Measurements from ENCODE around the gene PLCD1. TPM values are rescaled to one million over a fixed set of nuclear protein-coding genes. Genes with fewer than 3 reads are reported as not detected.

PLCD1 gene
- polyA plus RNA-seq, 1 of the 3 experiments (the other 2 are of a cell fraction), result 20.2 TPM

DNA sequence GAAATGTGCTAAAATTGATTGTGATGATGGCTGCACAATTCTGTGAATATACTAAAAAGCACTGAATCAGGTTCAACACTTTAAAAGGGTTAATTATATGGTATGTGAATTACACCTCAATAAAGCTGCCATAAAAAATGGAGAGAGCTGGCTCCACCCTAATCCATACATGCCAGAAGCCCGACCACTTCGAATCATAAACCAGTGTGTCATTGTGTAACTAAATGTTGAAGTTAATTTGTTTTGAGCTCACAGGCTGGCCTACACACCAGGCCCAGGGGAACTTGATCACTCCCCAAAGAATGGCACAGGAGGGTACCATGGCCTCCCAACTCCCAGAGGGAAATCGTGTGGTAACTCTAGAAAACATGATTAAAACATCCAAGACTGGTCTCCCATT is 14.0 kb downstream of the PLCD1 start:
- peaks cover 8% of the 10 kb centered on the region for H3F3A ChIP-seq (replicated peaks; ENCODE audit: insufficient read depth)
- no peak overlapping the region for H3K4me3 ChIP-seq (ENCODE audit: low read depth in 2 of 2, low read length in 1 of 2)
- no peak for DNase-seq
- no peaks in the 10 kb centered on the region for H3K9me3 ChIP-seq
- POLR2A ChIA-PET, result no interaction called here
- no peaks in the 10 kb centered on the region for H4K20me1 ChIP-seq (ENCODE audit: insufficient read depth)
- H3K9me2 ChIP-seq, result no peaks in the 10 kb centered on the region
- H3K9ac ChIP-seq, result no peak overlapping the region
- CTCF ChIA-PET, result interaction anchor here (0.8 to 5.3 kb wide), 3 partner anchors 11 to 160 kb away, joined by 3 to 27 read pairs (median 3); no protein-coding TSS in a partner anchor
- H3K27ac ChIP-seq (ENCODE audit: low read depth in 2 of 2, low read length in 1 of 2), result no peak overlapping the region
- WGBS (ENCODE audit: low lambda C conversion rate), result 81% methylated on average over 3 of the region's 3 CpGs
- TF ChIP-seq SMC3 (IDR thresholded peaks at IDR 0.05; ENCODE audit: low read depth, low read length) (no peak), USF2 (IDR thresholded peaks at IDR 0.05; ENCODE audit: borderline replicate concordance, low read depth, low read length) (no peak), EP300 (IDR thresholded peaks at IDR 0.05; ENCODE audit: borderline replicate concordance in 1 of 2, low read depth in 1 of 2, low read length in 1 of 2) (no peak), FOXJ3 (CRISPR knock-in tag; IDR thresholded peaks at IDR 0.05) (no peak), CTCF (IDR thresholded peaks at IDR 0.05) (no peak), GABPA (IDR thresholded peaks at IDR 0.05; ENCODE audit: low read depth) (no peak), TAF1 (IDR thresholded peaks at IDR 0.05; ENCODE audit: borderline replicate concordance, low read depth, low read length) (no peak), GATA2 (CRISPR knock-in tag; IDR thresholded peaks at IDR 0.05) (no peak), YY1 (IDR thresholded peaks at IDR 0.05; ENCODE audit: low read depth) (no peak), CHD2 (IDR thresholded peaks at IDR 0.05; ENCODE audit: low read length, partially characterized antibody) (no peak), TEAD4 (IDR thresholded peaks at IDR 0.05; ENCODE audit: borderline replicate concordance, insufficient read depth) (no peak), FOXM1 (IDR thresholded peaks at IDR 0.05; ENCODE audit: low read depth) (no peak), SIN3A (IDR thresholded peaks at IDR 0.05; ENCODE audit: borderline replicate concordance, low read depth, low read length) (no peak), TCF12 (IDR thresholded peaks at IDR 0.05) (no peak)
- TF ChIP-seq, protein P1, sequence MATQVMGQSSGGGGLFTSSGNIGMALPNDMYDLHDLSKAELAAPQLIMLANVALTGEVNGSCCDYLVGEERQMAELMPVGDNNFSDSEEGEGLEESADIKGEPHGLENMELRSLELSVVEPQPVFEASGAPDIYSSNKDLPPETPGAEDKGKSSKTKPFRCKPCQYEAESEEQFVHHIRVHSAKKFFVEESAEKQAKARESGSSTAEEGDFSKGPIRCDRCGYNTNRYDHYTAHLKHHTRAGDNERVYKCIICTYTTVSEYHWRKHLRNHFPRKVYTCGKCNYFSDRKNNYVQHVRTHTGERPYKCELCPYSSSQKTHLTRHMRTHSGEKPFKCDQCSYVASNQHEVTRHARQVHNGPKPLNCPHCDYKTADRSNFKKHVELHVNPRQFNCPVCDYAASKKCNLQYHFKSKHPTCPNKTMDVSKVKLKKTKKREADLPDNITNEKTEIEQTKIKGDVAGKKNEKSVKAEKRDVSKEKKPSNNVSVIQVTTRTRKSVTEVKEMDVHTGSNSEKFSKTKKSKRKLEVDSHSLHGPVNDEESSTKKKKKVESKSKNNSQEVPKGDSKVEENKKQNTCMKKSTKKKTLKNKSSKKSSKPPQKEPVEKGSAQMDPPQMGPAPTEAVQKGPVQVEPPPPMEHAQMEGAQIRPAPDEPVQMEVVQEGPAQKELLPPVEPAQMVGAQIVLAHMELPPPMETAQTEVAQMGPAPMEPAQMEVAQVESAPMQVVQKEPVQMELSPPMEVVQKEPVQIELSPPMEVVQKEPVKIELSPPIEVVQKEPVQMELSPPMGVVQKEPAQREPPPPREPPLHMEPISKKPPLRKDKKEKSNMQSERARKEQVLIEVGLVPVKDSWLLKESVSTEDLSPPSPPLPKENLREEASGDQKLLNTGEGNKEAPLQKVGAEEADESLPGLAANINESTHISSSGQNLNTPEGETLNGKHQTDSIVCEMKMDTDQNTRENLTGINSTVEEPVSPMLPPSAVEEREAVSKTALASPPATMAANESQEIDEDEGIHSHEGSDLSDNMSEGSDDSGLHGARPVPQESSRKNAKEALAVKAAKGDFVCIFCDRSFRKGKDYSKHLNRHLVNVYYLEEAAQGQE (IDR thresholded peaks at IDR 0.05; ENCODE audit: low read depth, low read length), result no peak
- TF ChIP-seq, protein P2, sequence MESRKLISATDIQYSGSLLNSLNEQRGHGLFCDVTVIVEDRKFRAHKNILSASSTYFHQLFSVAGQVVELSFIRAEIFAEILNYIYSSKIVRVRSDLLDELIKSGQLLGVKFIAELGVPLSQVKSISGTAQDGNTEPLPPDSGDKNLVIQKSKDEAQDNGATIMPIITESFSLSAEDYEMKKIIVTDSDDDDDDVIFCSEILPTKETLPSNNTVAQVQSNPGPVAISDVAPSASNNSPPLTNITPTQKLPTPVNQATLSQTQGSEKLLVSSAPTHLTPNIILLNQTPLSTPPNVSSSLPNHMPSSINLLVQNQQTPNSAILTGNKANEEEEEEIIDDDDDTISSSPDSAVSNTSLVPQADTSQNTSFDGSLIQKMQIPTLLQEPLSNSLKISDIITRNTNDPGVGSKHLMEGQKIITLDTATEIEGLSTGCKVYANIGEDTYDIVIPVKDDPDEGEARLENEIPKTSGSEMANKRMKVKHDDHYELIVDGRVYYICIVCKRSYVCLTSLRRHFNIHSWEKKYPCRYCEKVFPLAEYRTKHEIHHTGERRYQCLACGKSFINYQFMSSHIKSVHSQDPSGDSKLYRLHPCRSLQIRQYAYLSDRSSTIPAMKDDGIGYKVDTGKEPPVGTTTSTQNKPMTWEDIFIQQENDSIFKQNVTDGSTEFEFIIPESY (IDR thresholded peaks at IDR 0.05; ENCODE audit: borderline replicate concordance, low read depth), result no peak
- TF ChIP-seq, protein P3, sequence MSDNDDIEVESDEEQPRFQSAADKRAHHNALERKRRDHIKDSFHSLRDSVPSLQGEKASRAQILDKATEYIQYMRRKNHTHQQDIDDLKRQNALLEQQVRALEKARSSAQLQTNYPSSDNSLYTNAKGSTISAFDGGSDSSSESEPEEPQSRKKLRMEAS (IDR thresholded peaks at IDR 0.05; ENCODE audit: low read depth), result no peak
- H2AFZ ChIP-seq (ENCODE audit: low read depth), result no peak overlapping the region
- H3K4me2 ChIP-seq, result no peak overlapping the region
- H3K4me1 ChIP-seq (ENCODE audit: control insufficient read depth in 1 of 2, insufficient read depth in 2 of 2, low read depth in 1 of 2, low read length in 1 of 2), result peaks cover 0 to 26% of the 10 kb centered on the region in 2 experiments; a peak in 1 of 4 replicates
- H3K79me2 ChIP-seq (ENCODE audit: insufficient read depth), result no peaks in the 10 kb centered on the region
- H3K36me3 ChIP-seq (replicated peaks in 1 of 2; ENCODE audit: control insufficient read depth in 1 of 2, insufficient read depth in 2 of 2, low read length in 1 of 2), result peaks cover 18 to 32% of the 10 kb centered on the region in 2 experiments
- H3K27me3 ChIP-seq (ENCODE audit: insufficient read depth), result no peaks in the 10 kb centered on the region
